ENCODE measurements around the gene SLC44A3. TPM values are rescaled to one million over a fixed set of nuclear protein-coding genes. Genes with fewer than 3 reads are reported as not detected.

Gene SLC44A3
- total RNA-seq, 2 experiments from 2014 or later: not detected

DNA sequence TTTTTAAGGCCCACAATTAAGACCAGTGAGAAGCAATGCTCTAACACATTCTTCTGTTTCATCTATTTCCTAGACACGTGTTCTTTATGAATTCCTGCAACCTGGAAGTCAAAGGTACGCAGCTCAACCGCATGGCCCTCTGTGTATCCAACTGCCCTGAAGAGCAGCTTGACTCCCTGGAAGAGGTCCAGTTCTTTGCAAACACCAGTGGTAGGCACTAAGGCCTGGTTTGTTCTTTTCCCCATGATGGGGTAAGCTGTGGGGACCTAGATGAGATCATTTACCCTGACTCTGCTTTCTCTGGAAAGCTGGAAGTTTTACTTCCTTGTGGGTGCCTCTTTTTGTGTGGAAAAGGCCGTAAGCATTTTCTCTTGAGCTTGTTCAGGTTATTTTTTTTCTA, 7.3 kb downstream of the SLC44A3 start:
- H3K27me3 Mint-ChIP-seq: peaks cover 23% of the 10 kb centered on the region
- no peaks in the 10 kb centered on the region for H3K36me3 Mint-ChIP-seq (ENCODE audit: low read depth)
- CTCF ChIA-PET: interaction anchor here (1.5 kb wide), 1 partner anchor 27 kb away, joined by 7 read pairs; no protein-coding TSS in a partner anchor
- POLR2A ChIA-PET: no interaction called here
- intact Hi-C loops (cut with micrococcal nuclease): no loop called here
- no peak overlapping the region for H3K27ac Mint-ChIP-seq
- TF ChIP-seq, protein P1, sequence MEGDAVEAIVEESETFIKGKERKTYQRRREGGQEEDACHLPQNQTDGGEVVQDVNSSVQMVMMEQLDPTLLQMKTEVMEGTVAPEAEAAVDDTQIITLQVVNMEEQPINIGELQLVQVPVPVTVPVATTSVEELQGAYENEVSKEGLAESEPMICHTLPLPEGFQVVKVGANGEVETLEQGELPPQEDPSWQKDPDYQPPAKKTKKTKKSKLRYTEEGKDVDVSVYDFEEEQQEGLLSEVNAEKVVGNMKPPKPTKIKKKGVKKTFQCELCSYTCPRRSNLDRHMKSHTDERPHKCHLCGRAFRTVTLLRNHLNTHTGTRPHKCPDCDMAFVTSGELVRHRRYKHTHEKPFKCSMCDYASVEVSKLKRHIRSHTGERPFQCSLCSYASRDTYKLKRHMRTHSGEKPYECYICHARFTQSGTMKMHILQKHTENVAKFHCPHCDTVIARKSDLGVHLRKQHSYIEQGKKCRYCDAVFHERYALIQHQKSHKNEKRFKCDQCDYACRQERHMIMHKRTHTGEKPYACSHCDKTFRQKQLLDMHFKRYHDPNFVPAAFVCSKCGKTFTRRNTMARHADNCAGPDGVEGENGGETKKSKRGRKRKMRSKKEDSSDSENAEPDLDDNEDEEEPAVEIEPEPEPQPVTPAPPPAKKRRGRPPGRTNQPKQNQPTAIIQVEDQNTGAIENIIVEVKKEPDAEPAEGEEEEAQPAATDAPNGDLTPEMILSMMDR (IDR thresholded peaks at IDR 0.05): no peak
- no peak for ATAC-seq
- H3K9me3 Mint-ChIP-seq: no peaks in the 10 kb centered on the region
- no peak overlapping the region for H3K4me3 Mint-ChIP-seq
- H3K4me1 Mint-ChIP-seq (ENCODE audit: low read depth): no peaks in the 10 kb centered on the region
- no peak for DNase-seq

DNA sequence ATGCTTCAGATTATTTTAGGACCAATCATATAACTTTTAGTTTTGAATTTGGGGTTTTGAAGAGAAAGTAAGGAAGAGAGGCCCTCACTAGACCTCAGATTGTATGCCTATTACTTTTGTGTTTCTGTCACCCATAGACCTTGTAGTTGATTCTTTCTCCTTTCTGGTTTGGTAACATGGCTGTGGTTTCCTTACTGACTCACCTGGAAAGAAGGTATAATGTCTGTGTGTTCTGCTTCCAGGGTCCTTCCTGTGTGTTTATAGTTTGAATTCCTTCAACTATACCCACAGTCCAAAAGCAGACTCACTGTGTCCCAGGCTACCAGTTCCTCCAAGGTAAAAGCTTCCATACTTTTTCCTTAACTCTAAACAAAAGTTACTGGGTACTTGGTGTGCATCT, 8.1 kb downstream of the SLC44A3 start:
- ATAC-seq (no peak), DNase-seq (no peak)
- intact Hi-C loops (cut with micrococcal nuclease): no loop called here
- TF ChIP-seq, protein P1 (IDR thresholded peaks at IDR 0.05): no peak
- Mint-ChIP-seq H3K27me3 (peaks cover 19% of the 10 kb centered on the region), H3K4me3 (no peak overlapping the region), H3K27ac (no peak overlapping the region), H3K4me1 (ENCODE audit: low read depth) (no peaks in the 10 kb centered on the region), H3K9me3 (no peaks in the 10 kb centered on the region), H3K36me3 (ENCODE audit: low read depth) (no peaks in the 10 kb centered on the region)
- POLR2A ChIA-PET: no interaction called here
- CTCF ChIA-PET: interaction anchor here (1.5 kb wide), 1 partner anchor 26 kb away, joined by 7 read pairs; no protein-coding TSS in a partner anchor

DNA sequence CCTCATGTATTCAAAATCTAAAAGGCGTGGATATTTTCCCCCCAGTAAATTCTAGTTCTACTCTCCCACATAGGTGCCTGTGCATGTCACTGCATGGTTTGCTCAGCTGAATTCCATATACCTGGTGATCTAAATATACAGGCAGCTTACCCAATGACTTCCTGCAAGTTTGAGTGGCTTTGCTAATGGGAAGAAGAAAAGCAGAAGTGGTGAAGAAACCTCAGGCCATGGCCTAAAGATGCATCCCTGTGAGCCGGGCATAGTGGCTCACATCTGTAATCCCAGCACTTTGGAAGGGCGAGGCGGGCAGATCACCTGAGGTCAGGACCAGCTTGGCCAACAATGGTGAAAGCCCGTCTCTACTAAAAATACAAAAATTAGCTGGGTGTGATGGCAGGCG, 11.5 kb downstream of the SLC44A3 start:
- Mint-ChIP-seq H3K4me1 (ENCODE audit: low read depth) (no peaks in the 10 kb centered on the region), H3K27me3 (peaks cover 5% of the 10 kb centered on the region), H3K36me3 (ENCODE audit: low read depth) (no peaks in the 10 kb centered on the region), H3K9me3 (no peaks in the 10 kb centered on the region), H3K27ac (no peak overlapping the region), H3K4me3 (no peak overlapping the region)
- CTCF ChIA-PET: interaction anchor here (0.7 to 1.2 kb wide), 2 partner anchors 22 to 23 kb away, joined by 3 read pairs; no protein-coding TSS in a partner anchor
- TF ChIP-seq, protein P1 (IDR thresholded peaks at IDR 0.05): no peak
- intact Hi-C loops (cut with micrococcal nuclease): no loop called here
- POLR2A ChIA-PET: no interaction called here
- DNase-seq: no peak
- ATAC-seq: no peak

- H3K27ac Mint-ChIP-seq: no peak overlapping the region
- ATAC-seq: no peak
- peaks cover 7% of the 10 kb centered on the region for H3K27me3 Mint-ChIP-seq
- TF ChIP-seq, protein P1 (IDR thresholded peaks at IDR 0.05): no peak
- H3K36me3 Mint-ChIP-seq (ENCODE audit: low read depth): no peaks in the 10 kb centered on the region
- ChIA-PET CTCF (no interaction called here), POLR2A (no interaction called here)
- intact Hi-C loops (cut with micrococcal nuclease): no loop called here
- no peaks in the 10 kb centered on the region for H3K4me1 Mint-ChIP-seq (ENCODE audit: low read depth)
- H3K4me3 Mint-ChIP-seq: no peak overlapping the region
- no peak for DNase-seq
- no peaks in the 10 kb centered on the region for H3K9me3 Mint-ChIP-seq
These were observed 12.3 kb downstream of the SLC44A3 start for GRCh38 chr1:94832446-94832845.

DNA sequence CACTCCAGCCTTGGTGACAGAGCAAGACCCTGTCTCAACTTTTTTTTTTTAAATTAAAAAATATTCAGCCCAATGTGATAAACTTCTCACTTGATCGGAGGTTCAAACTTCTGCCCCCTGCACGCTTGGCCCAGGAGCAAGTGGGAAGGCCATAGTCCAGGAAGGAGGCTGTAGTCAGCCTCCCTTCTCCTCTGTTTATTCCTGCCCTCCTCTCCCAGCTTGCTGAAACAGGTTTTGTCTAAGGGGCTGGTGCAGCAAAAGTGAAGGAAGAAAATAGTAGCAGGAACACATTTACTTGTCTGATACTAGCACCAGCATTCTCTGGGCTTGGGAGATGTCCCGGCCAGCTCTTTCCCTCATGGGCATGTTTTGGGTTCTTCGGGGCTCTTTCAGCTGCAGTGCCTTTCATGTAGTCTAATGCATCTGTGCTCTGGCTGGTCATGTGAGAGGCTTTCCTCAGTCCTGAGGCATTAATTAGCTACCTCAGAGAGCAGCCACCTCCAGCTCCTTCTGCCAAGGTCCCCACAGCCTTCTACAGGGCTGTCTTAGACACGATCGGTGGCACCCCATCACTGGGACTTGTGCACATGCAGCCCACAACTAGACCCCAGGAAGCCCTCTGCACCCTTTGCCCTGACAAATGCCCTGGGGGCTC, 12.9 kb downstream of the SLC44A3 start:
- Mint-ChIP-seq H3K9me3 (no peaks in the 10 kb centered on the region), H3K36me3 (ENCODE audit: low read depth) (no peaks in the 10 kb centered on the region), H3K4me3 (no peak overlapping the region), H3K27ac (no peak overlapping the region), H3K4me1 (ENCODE audit: low read depth) (no peaks in the 10 kb centered on the region), H3K27me3 (peaks cover 7% of the 10 kb centered on the region)
- ChIA-PET POLR2A (no interaction called here), CTCF (interaction anchor here (1.2 to 1.5 kb wide), 3 partner anchors 21 to 210 kb away, joined by 3 to 8 read pairs (median 5); no protein-coding TSS in a partner anchor)
- TF ChIP-seq, protein P1 (IDR thresholded peaks at IDR 0.05): no peak
- no peak for ATAC-seq
- DNase-seq: no peak
- intact Hi-C loops (cut with micrococcal nuclease): no loop called here

All from activated CD8-positive, alpha-beta T cell treated with anti-CD3 and anti-CD28 coated beads for 36 hours (primary cell).